Amniotic stem cell (primary cell): ENCODE data around the gene DTYMK.

ENCODE experiments used
- DNase-seq: peaks from one replicate; lab custom pipeline; 2025; lab: John Stamatoyannopoulos, UW

DTYMK gene

DNA sequence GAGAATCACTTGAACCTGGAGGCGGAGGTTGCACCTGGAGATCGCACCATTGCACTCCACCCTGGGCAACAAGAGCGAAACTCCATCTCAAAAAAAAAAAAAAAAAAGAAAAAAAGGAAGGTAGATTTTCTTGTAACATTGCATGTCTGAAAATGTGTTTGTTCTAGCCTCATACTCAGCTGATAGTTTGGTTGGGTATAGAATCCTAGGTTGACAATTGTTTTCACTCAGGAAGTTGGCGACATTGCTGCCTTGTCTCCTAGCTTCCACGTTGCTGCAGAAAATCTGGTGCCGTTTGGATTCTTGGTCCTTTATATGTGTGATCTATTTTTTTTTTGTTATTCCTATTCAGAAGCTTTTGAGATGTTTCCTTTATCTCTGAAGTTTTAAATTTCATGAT lies 19.9 kb upstream of the DTYMK start:
- no peak for DNase-seq

DNA sequence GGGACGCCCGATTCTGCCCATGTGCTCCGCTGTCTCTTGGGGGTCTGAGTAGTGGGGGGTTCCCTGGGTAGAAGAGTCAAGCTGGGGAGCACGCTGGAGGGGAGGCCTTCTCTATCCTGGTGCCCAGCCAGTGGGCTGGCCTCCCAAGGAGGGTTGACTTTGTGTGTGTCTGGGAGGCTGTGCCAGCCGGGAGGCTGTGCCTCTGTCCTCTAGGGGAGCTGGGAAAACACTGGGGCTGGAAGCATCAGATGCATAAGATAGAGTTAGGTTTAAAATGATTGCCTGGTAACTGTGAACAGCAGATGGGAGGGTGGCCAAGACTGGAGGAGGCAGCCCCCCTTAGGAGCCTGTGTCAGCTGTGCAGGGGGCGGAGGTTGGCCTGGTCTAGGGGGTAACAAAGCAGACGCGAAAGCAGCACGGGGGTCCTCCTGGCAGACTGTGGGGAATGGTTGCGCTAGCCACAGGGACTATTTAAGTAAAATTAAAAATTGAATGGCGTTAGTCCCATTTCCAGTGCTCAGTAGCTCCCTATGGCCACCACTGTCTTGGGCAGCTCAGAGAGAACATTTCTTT lies 16.5 kb upstream of the DTYMK start:
- DNase-seq = no peak

DNA sequence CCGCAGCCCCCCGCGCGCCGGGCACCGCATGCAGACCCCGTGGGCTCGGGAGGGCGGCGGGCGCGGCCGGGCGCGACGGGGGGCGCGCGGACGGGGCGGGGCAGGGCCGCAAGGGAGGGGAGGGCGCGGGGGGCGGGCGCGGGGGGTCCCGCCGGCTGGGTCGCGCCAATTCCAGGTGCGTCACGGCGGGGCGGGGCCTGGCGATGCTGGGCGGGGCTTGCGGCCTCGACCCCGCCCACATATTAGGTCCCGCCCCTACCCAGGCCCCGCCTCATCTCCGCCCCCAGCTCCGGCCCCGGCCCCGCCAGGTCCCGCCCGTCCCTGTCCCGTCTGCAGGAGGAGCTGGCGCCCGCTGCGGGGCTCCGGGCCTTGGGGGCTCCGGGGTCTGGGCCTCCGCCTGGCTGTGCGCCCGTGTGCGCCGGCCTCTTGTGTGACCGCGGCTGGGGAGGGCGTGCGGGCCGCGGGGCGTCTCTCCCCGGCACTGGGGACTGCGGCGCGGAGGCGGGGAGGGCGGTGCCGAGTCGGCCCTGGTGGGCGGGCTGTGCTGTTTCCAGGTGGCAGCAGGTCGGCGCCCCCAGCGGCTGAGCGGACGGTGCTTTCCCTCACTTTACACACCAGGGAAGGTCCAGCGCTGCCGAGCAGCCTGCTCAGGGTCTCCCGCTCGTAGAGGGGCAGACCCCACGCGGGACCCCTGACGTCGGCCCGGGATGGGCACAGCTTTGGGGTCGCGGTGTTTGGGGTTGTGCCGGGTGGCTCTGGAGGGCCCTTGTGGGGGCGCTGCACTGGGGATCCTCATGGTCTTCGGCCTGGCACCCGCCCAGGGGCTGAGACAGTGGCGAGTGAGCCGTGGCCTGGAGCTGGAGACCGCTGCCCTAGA lies 15.8 kb upstream of the DTYMK start:
- peak; percentile 59 for DNase-seq

DNA sequence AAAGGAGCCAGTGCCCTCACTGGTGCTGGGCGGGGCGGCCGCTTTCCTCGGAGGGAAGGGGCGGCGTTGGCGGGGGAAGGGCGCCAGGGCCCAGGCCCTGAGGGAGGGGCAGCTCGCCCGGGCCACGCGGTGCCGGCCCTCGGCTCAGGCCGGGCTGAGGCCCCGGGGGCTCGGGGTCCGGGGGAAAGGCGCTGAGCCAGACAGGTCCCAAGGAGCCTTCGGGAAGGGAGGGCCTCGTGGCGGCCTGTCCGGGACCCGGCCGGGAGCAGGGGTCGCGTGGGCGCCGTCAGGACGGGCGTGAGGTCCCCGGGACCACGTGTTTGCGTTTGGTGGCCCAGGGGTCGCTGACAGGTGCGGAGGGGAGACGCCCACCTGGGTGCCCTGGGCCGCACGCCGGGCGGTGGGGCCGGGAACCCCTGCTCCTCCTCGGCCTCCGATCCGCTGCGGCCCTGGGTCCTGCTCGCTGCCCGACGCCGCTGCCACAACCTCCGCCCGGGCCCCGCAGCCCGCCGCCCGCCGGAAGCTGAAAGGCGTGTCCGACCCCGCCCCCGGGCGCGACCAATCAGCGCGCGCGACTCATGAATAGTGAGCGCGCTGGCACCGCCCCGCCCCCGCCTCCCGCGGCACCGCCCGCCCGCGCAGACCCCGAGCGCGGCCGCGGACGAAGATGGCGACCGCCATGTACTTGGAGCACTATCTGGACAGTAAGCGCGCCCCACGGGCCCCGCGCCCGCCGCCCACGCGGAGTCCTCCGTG lies 15.0 kb upstream of the DTYMK start, which contains the start of gene ING5:
ING5 (plus strand) TSS at position 641 of the 756 bp plus-strand sequence; CDS start at position 668, 27 bp downstream.
- DNase-seq = peak; percentile 79

DNA sequence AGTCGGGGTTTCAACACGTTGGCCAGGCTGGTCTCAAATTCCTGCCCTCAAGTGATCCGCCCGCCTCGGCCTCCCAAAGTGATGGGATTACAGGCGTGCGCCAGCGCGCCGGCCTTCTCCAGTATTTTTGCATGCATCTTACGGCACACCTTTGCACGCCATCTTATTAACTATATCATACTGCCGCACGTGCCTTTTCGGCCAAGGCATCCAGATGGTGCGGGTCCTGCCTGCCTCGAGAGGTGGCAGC lies 14.5 kb upstream of the DTYMK start:
- DNase-seq = no peak

DNA sequence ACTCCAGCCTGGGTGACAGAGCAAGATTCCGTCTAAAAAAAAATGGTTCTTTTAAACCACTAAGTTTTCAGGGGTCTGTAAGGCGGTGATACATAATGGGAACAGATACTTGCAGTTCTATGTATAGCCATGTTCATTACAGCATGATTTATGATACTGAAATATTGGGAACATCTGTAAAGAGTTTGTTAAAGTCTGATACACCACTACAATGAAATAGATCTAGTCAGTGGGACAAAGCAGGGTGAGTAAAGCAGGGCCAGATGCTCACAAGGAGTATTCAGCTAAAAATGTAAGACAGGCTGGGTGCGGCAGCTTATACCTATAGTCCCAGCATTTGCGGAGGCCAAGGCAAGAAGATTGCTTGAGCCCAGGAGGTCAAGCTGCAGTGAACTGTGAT lies 9.0 kb upstream of the DTYMK start:
- DNase-seq = no peak

DNA sequence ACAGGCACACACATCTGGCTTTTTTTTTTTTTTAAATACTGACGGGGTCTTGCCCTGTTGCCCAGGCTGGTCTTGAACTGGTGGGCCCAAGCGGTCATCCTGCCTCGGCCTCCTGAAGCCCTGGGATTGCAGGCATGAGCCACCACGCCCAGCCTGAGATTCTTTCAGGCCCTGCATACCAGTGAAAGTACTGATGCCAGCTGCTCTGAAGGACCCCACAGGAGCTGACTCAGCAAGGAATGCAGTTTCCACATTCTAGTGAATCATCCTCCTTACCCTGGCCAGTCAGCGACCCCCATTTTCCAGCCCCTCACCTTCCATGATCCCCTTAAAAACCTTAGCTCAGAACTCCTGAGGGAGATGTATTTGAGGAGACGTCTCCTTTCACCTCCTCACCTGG lies 5.8 kb upstream of the DTYMK start:
- DNase-seq = peak; percentile 40

DNA sequence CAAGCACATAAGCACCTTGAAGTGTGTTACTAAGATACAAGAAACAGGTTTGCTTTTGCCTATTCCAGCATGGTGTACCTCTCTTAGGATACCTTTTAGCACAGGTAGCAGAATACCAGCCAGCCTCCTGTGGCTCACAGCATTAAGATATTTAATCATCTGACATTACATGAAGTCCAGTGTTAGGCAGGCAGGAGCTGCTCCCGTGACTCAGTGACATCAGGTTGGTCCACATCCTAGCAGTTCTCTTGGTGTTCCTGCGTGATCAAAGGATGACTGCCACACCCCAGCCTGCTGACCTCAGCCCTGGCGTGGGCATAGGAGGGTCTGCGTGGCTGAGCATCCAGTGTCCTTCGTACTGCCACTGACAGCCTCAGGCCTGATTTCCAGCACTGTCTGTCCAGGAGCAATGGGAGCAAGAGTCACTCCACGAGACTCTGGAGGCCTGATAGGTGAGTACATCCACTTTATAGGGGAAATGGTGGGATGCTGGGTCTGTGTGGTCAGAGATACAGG lies 3.6 kb upstream of the DTYMK start:
- no peak for DNase-seq

DNA sequence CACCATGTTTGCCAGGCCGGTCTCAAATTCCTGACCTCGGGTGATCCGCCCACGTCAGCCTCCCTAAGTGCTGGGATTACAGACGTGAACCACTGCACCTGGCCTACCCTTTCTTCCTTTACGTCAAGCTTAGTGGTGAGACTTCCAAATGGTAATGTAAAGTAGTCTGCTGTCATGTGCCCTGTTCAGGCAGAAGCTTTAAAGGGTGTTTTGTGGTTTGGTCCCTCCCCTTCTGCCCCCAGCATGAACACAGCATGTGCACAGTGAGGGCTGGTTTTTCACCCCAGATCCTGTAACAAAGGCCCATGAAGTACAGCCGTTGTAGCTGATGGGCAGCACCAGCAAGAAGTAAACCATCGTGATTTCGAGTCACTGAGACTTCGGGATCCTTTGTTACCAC lies 2.7 kb upstream of the DTYMK start:
- no peak for DNase-seq

DNA sequence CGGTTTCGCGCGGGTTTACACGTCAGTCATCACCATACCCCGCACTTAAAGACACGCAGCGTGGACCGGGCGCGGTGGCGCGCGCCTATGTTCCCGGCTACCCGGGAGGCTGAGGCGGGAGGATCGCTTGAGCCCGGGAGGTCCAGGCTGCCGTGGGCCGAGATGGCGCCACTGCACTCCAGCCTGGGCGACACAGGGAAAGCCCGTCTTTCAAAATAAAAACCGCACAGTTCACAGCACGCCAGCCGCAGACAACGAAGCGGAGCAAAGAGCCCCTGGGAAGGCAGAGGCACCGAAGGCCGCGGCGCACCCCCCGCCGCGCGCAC lies 328 bp downstream of the DTYMK start:
- no peak for DNase-seq

DNA sequence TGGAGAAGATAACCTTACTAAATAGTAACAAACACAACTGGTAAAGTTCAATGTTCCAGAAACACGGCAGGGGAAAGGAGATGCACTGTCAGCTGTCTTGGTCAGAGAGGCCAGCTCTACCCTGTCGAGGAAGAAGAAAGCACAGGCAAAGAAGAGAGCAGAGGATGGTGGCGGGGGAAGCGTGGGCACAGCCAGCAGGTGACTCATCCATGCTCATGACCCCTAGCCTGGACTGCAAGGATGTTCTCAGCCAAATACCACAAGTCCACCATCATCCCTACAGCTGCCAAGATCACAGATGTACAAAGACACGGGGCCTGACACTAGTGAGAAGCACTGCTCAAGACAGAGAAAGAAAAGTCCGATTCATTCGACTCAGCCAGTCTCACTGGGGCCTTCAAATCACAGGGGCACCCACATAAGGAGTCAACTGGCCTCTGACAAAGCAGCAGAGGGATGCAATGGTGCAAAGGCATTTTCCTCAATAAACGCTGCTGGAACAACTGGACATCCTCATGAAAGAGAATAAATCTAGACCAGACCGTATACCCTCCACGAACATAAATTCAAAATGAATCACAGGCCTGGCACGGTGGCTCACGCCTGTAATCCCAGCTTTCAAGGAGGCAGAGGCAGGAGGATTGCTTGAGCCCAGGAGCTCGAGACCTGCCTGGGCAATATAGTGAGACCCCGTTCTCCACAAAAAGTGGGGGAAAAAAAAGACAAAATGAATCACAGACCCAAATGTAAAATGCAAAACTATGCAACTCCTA lies 5.6 kb downstream of the DTYMK start:
- DNase-seq = peak; percentile 79

DNA sequence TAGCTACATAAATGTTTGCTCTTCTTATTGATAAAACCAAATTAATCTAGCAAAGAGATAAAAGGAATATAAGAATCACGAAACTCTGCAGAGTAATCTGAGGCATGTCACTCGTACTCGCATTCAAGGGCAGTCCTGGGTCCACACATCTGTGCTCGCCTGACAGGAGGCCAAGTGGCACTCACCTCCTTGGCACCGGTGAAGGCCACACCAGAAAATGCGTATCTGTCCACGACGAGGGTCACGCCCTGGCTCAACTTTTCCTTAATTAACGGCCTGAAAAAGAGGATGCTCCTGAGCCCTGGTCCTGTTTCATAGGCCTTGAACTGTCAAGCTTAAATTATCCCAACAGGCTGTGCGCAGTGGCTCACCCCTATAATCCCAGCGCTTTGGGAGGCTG lies 6.6 kb downstream of the DTYMK start:
- DNase-seq = no peak

DNA sequence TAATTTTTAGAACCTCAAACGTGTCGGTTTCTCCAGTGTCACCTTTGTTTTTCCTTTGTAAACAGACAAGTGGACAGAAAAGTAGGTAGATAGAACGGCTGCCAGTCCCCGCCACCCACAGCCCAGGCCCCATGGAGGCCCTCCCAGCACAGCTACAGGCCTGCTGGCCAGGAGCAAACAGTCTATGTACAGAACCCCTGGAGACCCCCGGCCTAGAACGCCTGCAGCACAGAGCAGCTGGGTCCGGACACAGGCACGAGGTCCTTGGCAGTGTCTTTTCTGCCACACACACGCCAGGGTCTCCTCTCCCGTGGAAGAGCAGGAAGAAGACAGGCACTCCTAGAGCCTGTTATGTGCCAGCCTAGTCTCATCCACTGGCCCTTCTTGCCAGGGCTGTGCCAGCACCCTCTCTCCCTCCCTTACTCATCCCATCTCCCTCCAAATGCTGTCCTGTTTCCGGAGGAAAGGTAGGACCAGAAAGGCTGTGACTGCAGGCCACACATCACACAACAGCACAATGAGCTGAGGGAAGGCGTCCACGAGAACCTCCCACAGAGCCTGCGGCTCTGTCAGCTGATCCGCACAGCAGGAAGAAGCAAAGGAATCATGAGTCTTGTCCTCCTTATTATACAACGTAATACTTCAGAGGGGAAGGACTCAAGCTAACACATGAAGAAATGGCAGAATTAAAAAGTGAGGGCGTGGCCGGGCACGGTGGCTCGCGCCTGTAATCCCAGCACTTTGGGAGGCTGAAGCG lies 7.7 kb downstream of the DTYMK start:
- no peak for DNase-seq

DNA sequence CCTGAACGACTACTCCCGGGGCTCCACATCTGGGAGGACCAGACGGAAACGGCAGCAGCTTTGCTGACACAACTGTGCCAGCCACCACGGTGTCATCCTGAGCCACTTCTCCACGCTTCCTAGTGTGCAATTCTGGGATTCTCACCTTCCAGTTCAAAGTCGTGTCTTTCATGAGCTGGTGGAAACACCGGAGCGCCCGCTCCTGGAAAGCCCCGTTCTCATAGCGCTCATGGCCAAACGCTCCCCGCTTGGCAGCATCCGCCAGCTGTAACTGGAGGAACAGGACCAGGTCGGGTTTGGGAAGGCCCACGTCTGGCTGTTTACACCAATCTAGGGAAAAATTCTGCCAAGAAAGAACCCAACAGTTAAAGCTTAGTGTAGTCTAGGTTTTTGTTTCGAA lies 8.3 kb downstream of the DTYMK start:
- no peak for DNase-seq

DNA sequence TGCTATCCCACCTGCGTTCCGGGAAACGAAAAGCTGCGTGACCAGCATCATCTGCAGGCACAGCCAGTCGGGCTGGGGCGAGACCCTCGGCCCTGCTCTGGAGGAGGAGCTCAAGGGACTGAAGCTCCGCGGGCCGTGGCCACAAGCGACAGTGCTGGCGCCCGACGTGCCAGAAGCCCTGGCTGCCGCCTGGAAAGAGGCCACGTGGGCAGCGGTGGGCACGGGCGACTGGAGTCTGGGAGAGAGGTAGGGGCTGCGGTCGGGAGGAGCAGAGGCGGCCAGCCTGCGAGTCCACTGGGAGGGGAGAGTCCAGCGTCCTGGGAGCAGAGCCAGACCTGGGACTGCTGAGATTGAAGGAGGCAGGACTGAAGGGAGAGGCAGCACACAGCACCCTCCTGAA lies 9.2 kb downstream of the DTYMK start:
- no peak for DNase-seq

DNA sequence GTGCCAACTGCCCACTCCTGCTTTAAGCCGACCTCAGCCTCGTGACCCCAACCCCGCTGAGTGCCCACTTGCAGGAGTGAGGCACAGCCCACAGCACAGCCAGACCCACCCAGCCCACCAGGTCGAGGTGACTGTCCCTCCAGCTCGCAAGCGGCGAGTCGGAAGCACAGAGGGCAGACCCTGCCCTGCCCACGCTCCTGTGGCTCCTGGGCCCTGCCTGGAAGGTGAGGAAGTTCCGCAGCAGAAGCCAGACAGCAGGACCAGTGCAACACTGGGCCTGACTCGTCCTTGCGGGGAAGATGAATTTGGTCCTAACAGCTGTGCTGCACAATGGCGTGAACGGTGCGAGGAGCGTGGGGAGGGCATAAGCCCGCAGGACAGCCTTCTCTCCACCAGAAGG lies 9.9 kb downstream of the DTYMK start:
- DNase-seq = no peak

DNA sequence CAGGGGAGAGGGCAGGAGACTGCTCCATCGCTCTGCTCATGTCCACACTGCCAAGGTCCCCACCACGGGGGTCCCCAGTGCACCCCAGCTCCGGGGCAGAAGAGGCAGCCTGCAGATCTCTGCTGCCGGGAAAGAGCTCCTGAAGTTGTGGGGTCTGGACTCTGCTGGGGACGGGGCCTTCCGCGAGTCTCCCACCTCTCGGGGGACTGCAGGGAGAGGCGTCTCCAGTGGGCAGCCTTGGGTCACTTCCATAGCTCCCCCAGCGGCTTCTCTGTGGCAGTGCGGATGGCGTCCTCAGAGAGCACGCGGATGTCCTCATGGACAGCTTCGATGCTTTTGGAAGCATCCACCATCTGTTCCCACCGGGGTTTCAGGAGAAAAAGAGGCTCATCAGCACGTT lies 10.7 kb downstream of the DTYMK start:
- no peak for DNase-seq

DNA sequence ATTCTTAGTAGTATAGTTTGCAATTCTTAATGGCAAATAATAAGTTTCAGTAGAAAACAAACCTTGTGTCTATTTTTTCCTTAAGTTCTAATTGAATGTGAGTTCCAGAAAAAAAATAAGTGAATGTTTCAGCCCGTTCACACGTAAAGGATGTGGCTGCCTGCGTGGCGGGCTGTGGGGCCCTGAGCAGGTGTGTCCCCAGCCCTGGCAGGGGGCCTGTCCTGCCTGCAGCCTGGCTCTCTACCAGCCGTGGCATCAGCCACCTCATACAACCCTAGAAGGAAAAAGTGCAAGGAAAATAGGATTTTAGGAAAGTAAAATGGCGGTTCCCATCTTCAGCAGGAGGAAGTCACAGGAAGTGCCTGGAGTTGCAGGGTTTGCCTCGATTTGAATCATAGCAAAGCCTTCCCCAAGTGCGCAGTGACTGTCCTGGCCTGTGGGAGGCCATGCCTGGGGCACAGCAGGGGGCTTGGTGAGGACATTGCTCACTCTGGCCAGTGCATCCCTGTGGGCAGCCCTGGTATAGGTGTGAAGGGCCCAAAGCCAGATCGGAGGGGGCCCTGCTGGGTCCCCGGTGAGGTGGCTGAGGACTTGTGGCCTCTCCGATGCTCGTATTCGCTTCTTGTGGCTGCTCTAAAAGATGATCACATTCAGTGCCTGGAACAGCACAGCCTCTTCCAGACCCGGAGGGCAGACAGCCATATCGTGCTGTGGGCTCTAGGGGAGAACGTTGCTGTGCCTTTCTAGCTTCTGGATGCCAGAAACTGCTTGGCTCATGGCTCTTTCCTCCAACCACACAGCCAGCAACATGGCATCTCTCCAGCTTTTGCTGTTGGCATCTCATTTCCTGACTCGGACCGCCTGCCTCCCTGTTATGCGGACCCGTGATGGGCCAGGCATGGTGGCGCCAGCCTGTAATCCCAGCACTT lies 12.6 kb downstream of the DTYMK start:
- no peak for DNase-seq

DNA sequence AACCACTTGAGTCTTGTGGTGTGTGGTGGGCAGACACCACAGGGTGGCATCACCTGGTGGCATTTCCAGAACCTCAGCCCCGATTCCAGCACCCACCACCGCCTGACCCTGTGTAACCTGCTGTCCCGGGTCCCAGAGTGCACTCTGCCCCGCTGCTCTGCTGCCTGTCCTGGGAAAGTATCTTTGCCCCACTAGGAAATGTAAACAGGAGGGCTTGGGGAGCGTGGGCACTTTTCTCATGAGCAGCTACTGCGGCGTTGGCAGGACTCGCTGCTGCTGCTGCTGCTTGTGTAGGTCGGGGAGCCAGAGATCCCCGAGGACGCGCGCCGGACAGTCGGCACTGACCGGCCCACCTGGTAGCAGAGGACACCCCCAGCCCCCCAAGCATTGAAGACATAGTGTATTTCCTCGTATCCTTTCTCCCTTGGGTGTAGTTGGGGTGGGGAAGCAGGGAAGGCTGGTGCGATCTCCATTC lies 13.4 kb downstream of the DTYMK start:
- no peak for DNase-seq
